ENCODE results near the gene NRXN3.

DNA sequence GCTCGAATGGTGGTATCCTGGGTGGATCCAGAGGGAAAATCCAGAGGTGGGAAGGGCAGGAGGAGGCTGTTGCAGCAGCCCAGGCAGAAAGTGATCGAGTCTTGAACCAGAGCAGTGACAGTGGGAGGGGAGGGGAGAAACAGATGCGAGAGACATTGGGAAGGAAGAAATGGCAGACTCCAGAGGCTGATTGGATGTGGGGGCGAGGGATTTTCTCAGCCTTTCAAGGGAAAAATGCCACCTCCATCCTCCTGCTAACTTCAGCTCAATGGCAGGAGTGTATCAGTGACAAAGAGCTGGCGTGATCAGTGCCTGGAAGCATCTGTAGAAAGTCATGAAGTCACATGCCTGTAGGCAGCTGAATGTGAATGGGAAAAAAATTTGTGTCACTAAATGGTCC lies 38.6 kb upstream of the NRXN3 start:
- TF ChIP-seq, protein P1, sequence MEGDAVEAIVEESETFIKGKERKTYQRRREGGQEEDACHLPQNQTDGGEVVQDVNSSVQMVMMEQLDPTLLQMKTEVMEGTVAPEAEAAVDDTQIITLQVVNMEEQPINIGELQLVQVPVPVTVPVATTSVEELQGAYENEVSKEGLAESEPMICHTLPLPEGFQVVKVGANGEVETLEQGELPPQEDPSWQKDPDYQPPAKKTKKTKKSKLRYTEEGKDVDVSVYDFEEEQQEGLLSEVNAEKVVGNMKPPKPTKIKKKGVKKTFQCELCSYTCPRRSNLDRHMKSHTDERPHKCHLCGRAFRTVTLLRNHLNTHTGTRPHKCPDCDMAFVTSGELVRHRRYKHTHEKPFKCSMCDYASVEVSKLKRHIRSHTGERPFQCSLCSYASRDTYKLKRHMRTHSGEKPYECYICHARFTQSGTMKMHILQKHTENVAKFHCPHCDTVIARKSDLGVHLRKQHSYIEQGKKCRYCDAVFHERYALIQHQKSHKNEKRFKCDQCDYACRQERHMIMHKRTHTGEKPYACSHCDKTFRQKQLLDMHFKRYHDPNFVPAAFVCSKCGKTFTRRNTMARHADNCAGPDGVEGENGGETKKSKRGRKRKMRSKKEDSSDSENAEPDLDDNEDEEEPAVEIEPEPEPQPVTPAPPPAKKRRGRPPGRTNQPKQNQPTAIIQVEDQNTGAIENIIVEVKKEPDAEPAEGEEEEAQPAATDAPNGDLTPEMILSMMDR (IDR thresholded peaks at IDR 0.05): no peak
- TF ChIP-seq POLR2AphosphoS5 (IDR thresholded peaks at IDR 0.05): no peak
- no peak for TF ChIP-seq EP300 (IDR thresholded peaks at IDR 0.05)
- no peak for TF ChIP-seq POLR2A (IDR thresholded peaks at IDR 0.05)

Data from stomach (tissue), 4 donors.